ENCODE measurements around the gene TRMO. TPM values are rescaled to one million over a fixed set of nuclear protein-coding genes. Genes with fewer than 3 reads are reported as not detected.

Gene TRMO
- total RNA-seq, 1 donor: 23.9 TPM

- H3K4me3 ChIP-seq (ENCODE audit: insufficient read depth, low read length): no peak overlapping the region
Observed at GRCh38 chr9:97918611-97919010, 3.7 kb downstream of the TRMO start.

GRCh38 chr9:97911970-97912369 is 10.3 kb downstream of the TRMO start:
- Histone ChIP-seq H2AFZ (ENCODE audit: low read length) (no peak overlapping the region), H3K4me2 (ENCODE audit: insufficient read depth, low read length) (no peak overlapping the region), H3K4me3 (ENCODE audit: insufficient read depth, low read length) (no peak overlapping the region), H3K4me1 (ENCODE audit: insufficient read depth, low read length) (no peaks in the 10 kb centered on the region), H4K20me1 (ENCODE audit: insufficient read depth, low read length) (peaks cover 2% of the 10 kb centered on the region), H3K27ac (ENCODE audit: low read depth, low read length) (no peak overlapping the region), H3K79me2 (ENCODE audit: insufficient read depth, low read length) (peaks cover 4% of the 10 kb centered on the region), H3K27me3 (ENCODE audit: insufficient read depth, low read length) (no peaks in the 10 kb centered on the region), H3K9me3 (ENCODE audit: low read depth, low read length) (no peaks in the 10 kb centered on the region), H3K36me3 (ENCODE audit: insufficient read depth, low read length) (peaks cover 13% of the 10 kb centered on the region)
- no peak for DNase-seq (ENCODE audit: insufficient read length, low spot score, missing footprints)
- TF ChIP-seq CTCF (IDR thresholded peaks at IDR 0.05; ENCODE audit: extremely low read depth, low read depth, low read length): no peak

More at GRCh38 chr9:97918611-97919010, 3.7 kb downstream of the TRMO start:
- H3K9me3 ChIP-seq (ENCODE audit: low read depth, low read length): no peaks in the 10 kb centered on the region
- DNase-seq (ENCODE audit: insufficient read length, low spot score, missing footprints): no peak
- H2AFZ ChIP-seq (ENCODE audit: low read length): no peak overlapping the region
- no peak for TF ChIP-seq CTCF (IDR thresholded peaks at IDR 0.05; ENCODE audit: extremely low read depth, low read depth, low read length)
- H3K79me2 ChIP-seq (ENCODE audit: insufficient read depth, low read length): peaks cover 21% of the 10 kb centered on the region
- H4K20me1 ChIP-seq (ENCODE audit: insufficient read depth, low read length): no peaks in the 10 kb centered on the region
- no peaks in the 10 kb centered on the region for H3K36me3 ChIP-seq (ENCODE audit: insufficient read depth, low read length)
- no peaks in the 10 kb centered on the region for H3K27me3 ChIP-seq (ENCODE audit: insufficient read depth, low read length)
- peaks cover 8% of the 10 kb centered on the region for H3K4me1 ChIP-seq (ENCODE audit: insufficient read depth, low read length)
- no peak overlapping the region for H3K4me2 ChIP-seq (ENCODE audit: insufficient read depth, low read length)
- H3K27ac ChIP-seq (ENCODE audit: low read depth, low read length): no peak overlapping the region

GRCh38 chr9:97911528-97911927 is 10.8 kb downstream of the TRMO start:
- no peak for DNase-seq (ENCODE audit: insufficient read length, low spot score, missing footprints)
- H3K79me2 ChIP-seq (ENCODE audit: insufficient read depth, low read length): peaks cover 2% of the 10 kb centered on the region
- peaks cover 13% of the 10 kb centered on the region for H3K36me3 ChIP-seq (ENCODE audit: insufficient read depth, low read length)
- TF ChIP-seq CTCF (IDR thresholded peaks at IDR 0.05; ENCODE audit: extremely low read depth, low read depth, low read length): no peak
- H2AFZ ChIP-seq (ENCODE audit: low read length): no peak overlapping the region
- no peaks in the 10 kb centered on the region for H3K9me3 ChIP-seq (ENCODE audit: low read depth, low read length)
- no peaks in the 10 kb centered on the region for H3K27me3 ChIP-seq (ENCODE audit: insufficient read depth, low read length)
- peaks cover 3% of the 10 kb centered on the region for H4K20me1 ChIP-seq (ENCODE audit: insufficient read depth, low read length)
- H3K4me2 ChIP-seq (ENCODE audit: insufficient read depth, low read length): no peak overlapping the region
- H3K4me1 ChIP-seq (ENCODE audit: insufficient read depth, low read length): no peaks in the 10 kb centered on the region
- H3K4me3 ChIP-seq (ENCODE audit: insufficient read depth, low read length): no peak overlapping the region
- H3K27ac ChIP-seq (ENCODE audit: low read depth, low read length): no peak overlapping the region

- Histone ChIP-seq H3K27me3 (ENCODE audit: insufficient read depth, low read length) (no peaks in the 10 kb centered on the region), H3K4me3 (ENCODE audit: insufficient read depth, low read length) (no peak overlapping the region), H3K4me1 (ENCODE audit: insufficient read depth, low read length) (peaks cover 2% of the 10 kb centered on the region), H3K9me3 (ENCODE audit: low read depth, low read length) (no peaks in the 10 kb centered on the region), H3K79me2 (ENCODE audit: insufficient read depth, low read length) (no peaks in the 10 kb centered on the region), H4K20me1 (ENCODE audit: insufficient read depth, low read length) (peaks cover 3% of the 10 kb centered on the region), H3K36me3 (ENCODE audit: insufficient read depth, low read length) (peaks cover 13% of the 10 kb centered on the region), H3K4me2 (ENCODE audit: insufficient read depth, low read length) (no peak overlapping the region), H2AFZ (ENCODE audit: low read length) (no peak overlapping the region), H3K27ac (ENCODE audit: low read depth, low read length) (no peak overlapping the region)
- TF ChIP-seq CTCF (IDR thresholded peaks at IDR 0.05; ENCODE audit: extremely low read depth, low read depth, low read length): no peak
- no peak for DNase-seq (ENCODE audit: insufficient read length, low spot score, missing footprints)
Observed at GRCh38 chr9:97910357-97910756, 11.9 kb downstream of the TRMO start.

All from osteoblast (primary cell).